OCI-LY3 (cell line): ENCODE results near the gene PVALB.

Experiments used
- H2AFZ ChIP-seq: fragments of 200-600, 300-600 bp; shearing (Covaris generic); 2 replicates; pipeline ENCODE4 v1.6.0; 2014; ENCODE audit warnings: antibody characterized with exemption, low read depth, low read length
- H3K27ac ChIP-seq: fragments of 200-600, 300-600 bp; sonication (generic); 2 replicates; pipeline ENCODE4 v1.5.1; 2014; ENCODE audit warnings: mild to moderate bottlenecking, low read length, moderate library complexity, mixed read lengths
- H3K27me3 ChIP-seq: fragments of 200-600, 300-600 bp; sonication (generic); 2 replicates; pipeline ENCODE4 v1.6.1; 2014; ENCODE audit warnings: low read depth, low read length, mixed read lengths
- H3K36me3 ChIP-seq: fragments of 200-600, 300-600 bp; sonication (generic); replicated peaks from 2 replicates; pipeline ENCODE3; 2014; ENCODE audit warnings: low read depth, low read length, mixed read lengths
- H3K4me1 ChIP-seq: fragments of 300-600, 200-600 bp; sonication (generic); 2 replicates; pipeline ENCODE4 v1.6.1; 2014; ENCODE audit warnings: low read length, mixed read lengths
- H3K4me2 ChIP-seq: fragments of 200-600, 300-600 bp; sonication (generic); 2 replicates; pipeline ENCODE4 v1.6.1; 2014; ENCODE audit warnings: low read length, mixed read lengths
- H3K4me3 ChIP-seq: fragments of 300-600, 200-600 bp; sonication (generic); 2 replicates; pipeline ENCODE4 v1.5.1; 2014; ENCODE audit warnings: antibody characterized with exemption, mild to moderate bottlenecking, low read length, moderate library complexity
- H3K79me2 ChIP-seq: fragments of 300-600, 200-600 bp; shearing (Covaris generic); 2 replicates; pipeline ENCODE4 v1.6.1; 2014; ENCODE audit warnings: mild to moderate bottlenecking, low read length, mixed read lengths
- H3K9ac ChIP-seq: fragments of 300-600, 200-600 bp; shearing (Covaris generic); 2 replicates; pipeline ENCODE4 v1.6.0; 2014; ENCODE audit warnings: mild to moderate bottlenecking, low read length, moderate library complexity
- H3K9me3 ChIP-seq: fragments of 200-600, 300-600 bp; shearing (Covaris generic); 2 replicates; pipeline ENCODE4 v1.6.1; 2014; ENCODE audit warnings: low read length, mixed read lengths; ENCODE audit not compliant: insufficient read depth
- H4K20me1 ChIP-seq: fragments of 200-600, 300-600 bp; sonication (generic); 2 replicates; pipeline ENCODE4 v1.6.1; 2016; ENCODE audit warnings: low read length, mixed read lengths; ENCODE audit not compliant: insufficient read depth
- CTCF ChIP-seq: fragments of 200-600, 300-600 bp; sonication (generic); IDR thresholded peaks from 2 replicates; pipeline ENCODE4 v1.5.1; 2014; ENCODE audit warnings: antibody characterized with exemption, low read length, low read depth
- EZH2phosphoT487 ChIP-seq: fragments of 200-600 bp; shearing (Covaris generic); IDR thresholded peaks from 2 replicates; pipeline ENCODE4 v1.6.1; 2018; ENCODE audit warnings: antibody characterized with exemption, mixed run types, low read depth

The PVALB gene

GRCh38 chr22:36764060-36764459 lies 52.8 kb downstream of the PVALB start:
- no peak overlapping the region for H3K4me3 ChIP-seq
- no peak overlapping the region for H2AFZ ChIP-seq
- H3K36me3 ChIP-seq: no peaks in the 10 kb centered on the region
- H3K4me2 ChIP-seq: no peak overlapping the region
- no peaks in the 10 kb centered on the region for H4K20me1 ChIP-seq
- no peak overlapping the region for H3K27ac ChIP-seq
- no peaks in the 10 kb centered on the region for H3K9me3 ChIP-seq
- H3K79me2 ChIP-seq: no peaks in the 10 kb centered on the region
- H3K27me3 ChIP-seq: no peaks in the 10 kb centered on the region
- no peak overlapping the region for H3K9ac ChIP-seq
- TF ChIP-seq CTCF: no peak
- no peak for TF ChIP-seq EZH2phosphoT487
- no peaks in the 10 kb centered on the region for H3K4me1 ChIP-seq

GRCh38 chr22:36763576-36763975 lies 53.3 kb downstream of the PVALB start:
- H3K4me3 ChIP-seq: no peak overlapping the region
- no peaks in the 10 kb centered on the region for H3K79me2 ChIP-seq
- H3K27me3 ChIP-seq: no peaks in the 10 kb centered on the region
- no peak overlapping the region for H2AFZ ChIP-seq
- H3K9ac ChIP-seq: no peak overlapping the region
- no peaks in the 10 kb centered on the region for H3K9me3 ChIP-seq
- H3K4me1 ChIP-seq: no peaks in the 10 kb centered on the region
- H4K20me1 ChIP-seq: no peaks in the 10 kb centered on the region
- no peaks in the 10 kb centered on the region for H3K36me3 ChIP-seq
- no peak overlapping the region for H3K27ac ChIP-seq
- TF ChIP-seq CTCF (no peak), EZH2phosphoT487 (no peak)
- H3K4me2 ChIP-seq: no peak overlapping the region

GRCh38 chr22:36762687-36763260 lies 54.1 kb downstream of the PVALB start:
- Histone ChIP-seq H3K9ac (no peak overlapping the region), H3K4me2 (no peak overlapping the region), H3K27me3 (no peaks in the 10 kb centered on the region), H3K36me3 (no peaks in the 10 kb centered on the region), H3K27ac (no peak overlapping the region), H3K79me2 (no peaks in the 10 kb centered on the region), H2AFZ (no peak overlapping the region), H3K4me1 (no peaks in the 10 kb centered on the region), H3K4me3 (no peak overlapping the region), H3K9me3 (no peaks in the 10 kb centered on the region), H4K20me1 (no peaks in the 10 kb centered on the region)
- TF ChIP-seq CTCF: no peak
- TF ChIP-seq EZH2phosphoT487: no peak

GRCh38 chr22:36761553-36762240 lies 55.1 kb downstream of the PVALB start:
- Histone ChIP-seq H3K79me2 (no peaks in the 10 kb centered on the region), H3K4me3 (no peak overlapping the region), H3K27me3 (no peaks in the 10 kb centered on the region), H3K4me2 (no peak overlapping the region), H3K36me3 (no peaks in the 10 kb centered on the region), H3K9ac (no peak overlapping the region), H2AFZ (no peak overlapping the region), H3K4me1 (no peaks in the 10 kb centered on the region), H4K20me1 (no peaks in the 10 kb centered on the region), H3K9me3 (no peaks in the 10 kb centered on the region), H3K27ac (no peak overlapping the region)
- TF ChIP-seq EZH2phosphoT487: no peak
- no peak for TF ChIP-seq CTCF
